ENCODE results near the gene ANKRD11.

The ANKRD11 gene

DNA sequence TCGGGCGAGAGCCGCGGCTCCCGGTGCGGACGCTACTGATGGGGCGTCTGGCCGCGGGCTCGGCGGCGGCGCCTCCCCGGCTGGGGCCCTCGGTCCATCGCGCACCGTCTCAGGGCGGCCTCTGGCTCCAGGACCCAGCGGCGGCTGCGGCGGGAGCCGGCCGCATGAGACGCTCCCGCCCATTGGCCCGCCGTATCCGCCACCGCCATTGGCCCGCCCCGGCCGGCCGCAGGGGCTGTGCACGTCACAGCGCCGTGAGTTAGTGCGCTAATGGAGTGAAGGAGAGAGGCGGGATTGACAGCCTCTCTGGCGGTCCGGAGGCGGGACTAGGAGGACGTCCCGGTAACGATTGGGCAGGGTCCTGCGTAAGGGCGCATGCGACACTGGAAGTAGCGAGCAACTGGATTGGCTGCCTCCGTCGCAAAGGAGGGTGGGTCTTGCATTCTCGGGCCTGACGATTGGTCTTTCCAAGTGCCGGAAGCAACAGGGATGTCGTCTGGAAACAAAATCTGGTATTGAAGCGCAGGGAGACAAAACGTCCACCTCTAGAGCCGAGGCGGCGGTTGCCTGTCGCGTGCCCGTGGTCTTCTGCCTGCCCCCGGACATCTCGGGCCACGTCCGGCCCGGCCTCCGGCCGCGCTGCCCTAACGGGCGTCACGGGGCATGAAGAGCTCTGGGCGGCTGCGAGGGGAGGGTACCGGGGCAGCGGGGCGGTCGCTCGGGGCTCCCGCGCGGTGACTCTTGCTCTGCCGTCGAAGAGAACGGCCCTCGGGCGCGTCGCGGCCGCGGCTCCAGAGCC is at the start of gene ANKRD11:
TSS of gene ANKRD11 (minus strand) at position 123 of the 799 bp plus-strand sequence. CDS start 173,542 bp downstream, outside the sequence.
- peak; percentile 100 for DNase-seq (ENCODE audit: low read depth)

DNA sequence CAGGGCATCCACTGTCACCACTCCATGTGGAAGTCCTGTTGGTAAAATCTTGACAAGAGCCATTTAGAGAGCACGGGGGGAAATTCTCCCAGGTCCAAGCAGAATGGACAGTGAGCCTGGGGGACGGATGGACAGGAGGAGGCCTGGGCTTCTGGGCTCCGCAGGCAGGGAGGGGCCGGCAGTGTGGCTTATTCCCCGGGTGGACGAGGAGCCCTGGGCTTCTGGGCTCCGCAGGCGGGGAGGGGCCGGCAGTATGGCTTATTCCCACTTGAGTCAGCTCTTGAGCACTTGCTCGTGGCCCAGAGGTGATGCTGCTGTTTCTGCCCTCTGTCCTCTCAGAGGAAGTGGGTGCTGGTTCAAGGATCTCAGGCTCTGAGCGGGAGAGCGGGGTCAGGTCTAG is 47.9 kb upstream of the ANKRD11 start:
- no peak for DNase-seq (ENCODE audit: low read depth)

DNA sequence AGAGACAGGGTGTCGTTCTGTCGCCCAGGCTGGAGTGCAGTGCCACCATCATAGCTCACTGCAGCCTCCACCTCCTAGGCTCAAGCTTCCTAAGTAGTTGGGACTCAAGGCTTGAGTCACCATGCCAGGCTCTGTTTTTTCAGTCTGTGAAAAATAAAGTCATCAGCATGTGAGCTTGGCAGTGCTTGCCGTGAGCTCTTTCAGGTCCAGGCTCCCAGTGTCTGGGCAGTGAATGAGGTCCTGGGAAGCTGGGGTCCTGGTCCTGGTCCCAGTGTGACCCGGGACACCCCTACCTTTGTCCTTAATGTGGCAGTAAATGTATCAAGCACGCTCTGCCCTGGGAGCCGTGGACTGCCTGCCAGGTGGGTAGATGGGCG is 47.2 kb upstream of the ANKRD11 start:
- DNase-seq (ENCODE audit: low read depth) = no peak

DNA sequence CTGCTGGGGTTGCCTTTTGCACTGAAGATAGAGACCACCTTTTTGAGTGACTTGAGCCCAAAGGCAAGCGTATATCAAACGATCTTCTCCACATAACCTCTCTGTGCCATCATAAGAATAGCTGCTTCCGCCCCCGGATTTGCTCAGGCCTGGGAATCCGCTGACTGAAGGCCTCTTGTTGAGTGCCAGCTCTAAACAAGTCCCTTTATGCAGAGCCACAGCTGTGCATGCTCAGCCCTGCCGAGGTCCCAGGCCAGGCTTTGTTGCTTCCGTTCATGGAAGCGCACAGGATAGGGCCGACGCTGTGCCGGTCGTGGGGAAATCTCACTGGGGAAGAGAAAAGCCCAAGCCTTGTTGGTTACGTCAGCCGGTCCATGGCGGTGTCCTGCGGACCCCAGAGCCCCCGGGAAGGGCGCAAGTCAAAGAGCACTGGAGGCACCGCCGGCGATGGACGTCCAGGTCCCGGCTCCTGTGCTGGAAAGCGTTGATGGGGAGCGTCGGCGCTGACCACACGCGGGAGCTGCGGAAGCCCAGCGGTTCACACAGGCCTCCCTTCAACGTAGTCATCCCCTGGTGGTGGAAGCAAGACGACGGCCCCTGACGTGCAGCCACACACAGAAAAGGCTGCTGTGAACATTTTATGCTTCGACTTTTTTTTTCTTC is 46.7 kb upstream of the ANKRD11 start:
- DNase-seq (ENCODE audit: low read depth) = no peak

DNA sequence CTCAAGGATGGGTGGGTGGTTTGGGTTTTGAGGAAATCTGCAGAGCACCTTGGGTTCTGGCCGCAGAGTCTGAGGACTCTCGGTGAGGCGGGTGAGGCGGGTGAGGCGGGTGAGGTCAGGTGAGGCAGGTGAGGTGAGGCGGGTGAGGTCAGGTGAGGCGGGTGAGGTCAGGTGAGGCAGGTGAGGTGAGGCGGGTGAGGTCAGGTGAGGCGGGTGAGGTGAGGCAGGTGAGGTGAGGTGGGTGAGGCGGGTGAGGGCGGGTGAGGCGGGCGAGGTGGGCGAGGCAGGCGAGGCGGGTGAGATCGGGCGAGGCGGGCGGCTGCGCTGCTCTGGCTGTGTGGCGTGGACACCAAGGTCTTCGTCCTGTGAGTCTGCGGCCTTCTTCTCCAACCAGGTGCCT is 46.0 kb upstream of the ANKRD11 start:
- DNase-seq (ENCODE audit: low read depth) = no peak

DNA sequence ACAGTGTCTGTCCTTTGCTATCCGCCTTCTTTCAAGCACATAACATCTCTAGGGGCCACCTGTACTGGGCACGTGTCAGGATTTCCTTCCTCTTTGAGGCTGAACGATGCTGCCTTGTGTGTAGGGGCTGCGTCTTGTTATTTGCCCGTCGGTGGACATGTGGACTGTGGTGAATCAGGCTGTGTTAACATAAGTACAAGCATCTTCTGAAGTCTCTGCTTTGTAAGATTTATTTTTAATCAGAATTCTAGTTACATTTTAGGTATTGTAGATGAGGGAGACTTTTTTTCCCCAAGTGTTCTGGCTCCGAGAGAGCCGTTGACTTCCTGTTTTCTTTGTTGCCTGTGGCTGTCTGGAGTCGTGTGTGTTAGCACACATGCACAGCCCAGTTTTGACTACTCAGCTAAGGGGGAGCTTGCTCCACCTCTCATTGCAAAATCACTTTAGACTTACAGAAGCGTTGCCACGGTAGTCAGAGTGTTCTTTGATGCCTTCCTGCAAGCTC is 43.9 kb upstream of the ANKRD11 start:
- DNase-seq (ENCODE audit: low read depth) = peak; percentile 12

DNA sequence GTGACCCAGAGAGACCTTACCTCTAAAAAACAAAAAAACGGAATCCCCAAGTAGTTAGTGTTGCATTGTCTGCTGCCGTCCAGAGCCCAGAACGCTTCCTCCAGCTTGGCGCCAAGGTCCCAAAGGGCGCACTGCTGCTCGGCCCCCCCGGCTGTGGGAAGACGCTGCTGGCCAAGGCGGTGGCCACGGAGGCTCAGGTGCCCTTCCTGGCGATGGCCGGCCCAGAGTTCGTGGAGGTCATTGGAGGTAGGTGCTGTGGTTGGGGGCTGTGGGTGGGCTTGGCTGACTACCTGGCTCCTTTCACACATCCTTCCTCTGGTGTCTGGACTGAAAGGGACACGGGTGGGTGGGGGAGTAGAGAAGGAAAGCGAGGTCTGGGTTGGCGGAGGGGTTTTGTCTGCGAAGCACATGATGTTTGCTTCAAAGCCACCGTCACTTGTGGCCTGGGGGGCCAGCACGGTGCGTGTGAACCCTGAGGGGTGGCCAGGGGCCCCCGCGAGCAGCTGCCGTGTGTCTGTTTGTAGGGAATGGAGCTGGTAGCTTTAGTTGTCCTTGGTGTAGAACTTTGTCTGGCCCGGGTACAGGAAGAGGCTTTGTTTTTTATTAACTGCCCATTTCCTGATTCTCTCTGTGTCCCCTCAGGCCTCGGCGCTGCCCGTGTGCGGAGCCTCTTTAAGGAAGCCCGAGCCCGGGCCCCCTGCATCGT is 41.6 kb upstream of the ANKRD11 start:
- no peak for DNase-seq (ENCODE audit: low read depth)

DNA sequence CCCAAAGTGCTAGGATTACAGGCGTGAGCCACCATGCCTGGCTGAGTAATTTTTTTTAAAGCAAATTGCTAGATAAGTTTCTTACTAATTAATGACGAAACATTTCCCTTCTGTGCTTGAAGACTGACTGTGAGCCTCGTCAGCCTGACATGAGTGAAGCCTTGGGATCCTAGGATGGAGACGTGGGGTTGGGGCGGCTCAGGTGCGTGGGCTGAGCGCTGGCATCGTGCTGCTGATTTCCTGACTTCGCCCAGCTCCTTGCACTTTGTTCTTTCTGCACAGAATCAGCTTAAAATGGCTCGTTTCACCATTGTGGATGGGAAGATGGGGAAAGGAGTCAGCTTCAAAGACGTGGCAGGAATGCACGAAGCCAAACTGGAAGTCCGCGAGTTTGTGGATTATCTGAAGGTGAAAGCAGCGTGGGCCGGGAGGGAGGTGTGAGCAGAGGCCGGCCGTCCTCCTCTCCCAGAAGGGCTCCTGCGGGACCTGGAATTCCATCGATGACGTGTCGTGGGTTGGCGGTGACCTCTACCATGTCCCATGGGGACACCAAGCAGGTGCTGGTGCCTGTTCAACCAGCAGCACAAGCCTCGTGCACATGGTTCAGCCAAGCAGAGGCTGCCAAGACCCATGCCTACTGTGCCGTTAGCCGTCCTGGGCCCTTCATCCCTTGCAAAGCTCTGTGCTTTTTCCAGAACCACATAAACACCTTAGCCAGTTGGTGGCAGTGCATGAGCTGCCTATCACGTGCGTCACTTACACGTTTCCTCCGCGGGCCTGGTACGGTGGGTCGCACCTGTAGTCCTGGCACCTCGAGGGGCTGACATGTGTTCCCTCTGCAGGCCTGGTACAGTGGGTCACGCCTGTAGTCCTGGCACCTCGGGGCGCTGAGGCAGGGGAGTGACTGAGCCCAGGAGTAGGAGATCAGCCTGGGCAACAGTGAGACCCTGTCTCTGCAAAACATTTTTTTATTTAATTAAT is 40.3 kb upstream of the ANKRD11 start:
- DNase-seq (ENCODE audit: low read depth) = no peak

DNA sequence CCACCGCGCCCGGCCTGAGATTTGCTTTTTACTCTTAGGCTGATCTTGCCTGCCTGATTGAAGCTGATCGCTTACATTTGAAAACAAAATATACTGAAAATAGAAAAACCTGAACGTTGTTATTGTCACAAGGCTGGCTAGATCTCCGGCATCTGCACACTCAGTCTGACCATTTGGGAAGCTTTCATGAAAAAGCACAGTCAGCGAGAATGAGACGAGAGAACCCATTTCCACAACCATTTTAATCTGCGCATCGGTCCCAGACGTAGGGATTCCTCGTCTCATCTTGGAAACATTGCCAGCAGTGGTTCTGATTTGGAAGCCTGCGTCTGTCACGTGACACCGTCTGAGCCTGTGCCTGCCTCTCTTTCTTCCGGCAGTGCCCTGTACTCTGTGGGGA is 38.7 kb upstream of the ANKRD11 start:
- no peak for DNase-seq (ENCODE audit: low read depth)

DNA sequence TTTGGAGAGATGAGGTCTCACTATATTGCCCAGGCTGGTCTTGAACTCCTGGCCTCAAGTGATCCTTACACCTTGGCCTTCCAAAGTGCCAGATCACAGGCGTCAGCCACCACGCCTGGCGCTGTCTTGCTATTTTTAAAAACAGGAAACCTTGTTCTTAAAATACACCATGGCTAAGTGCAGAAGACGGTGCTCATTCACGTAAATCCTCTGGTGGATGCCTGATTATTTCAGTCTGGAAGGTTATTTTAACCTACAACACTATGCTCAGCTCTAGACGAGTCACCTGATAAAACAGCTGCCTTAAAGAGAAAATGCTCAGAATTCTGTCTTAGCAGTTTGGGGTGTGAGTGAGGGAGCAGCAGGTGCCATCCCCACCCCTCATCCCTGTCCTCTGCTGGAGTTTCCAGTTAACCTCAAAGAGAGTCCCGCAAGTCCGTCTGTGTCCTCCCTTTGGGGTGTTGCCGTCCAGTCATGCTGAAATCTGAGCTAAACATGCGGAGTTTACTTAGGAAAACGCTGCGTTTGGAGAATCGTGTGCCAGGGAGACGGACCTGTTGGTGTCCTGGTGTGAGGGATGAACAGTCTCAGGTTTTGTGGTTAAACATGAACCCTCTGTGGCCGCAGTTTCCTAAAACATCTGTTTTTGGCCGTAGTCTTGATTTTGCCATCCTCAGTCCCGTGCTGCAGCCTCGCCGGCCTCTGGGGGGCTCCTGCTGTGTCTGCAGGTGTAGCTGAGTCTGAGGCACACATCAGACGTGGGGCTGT is 35.0 kb upstream of the ANKRD11 start:
- DNase-seq (ENCODE audit: low read depth) = no peak

DNA sequence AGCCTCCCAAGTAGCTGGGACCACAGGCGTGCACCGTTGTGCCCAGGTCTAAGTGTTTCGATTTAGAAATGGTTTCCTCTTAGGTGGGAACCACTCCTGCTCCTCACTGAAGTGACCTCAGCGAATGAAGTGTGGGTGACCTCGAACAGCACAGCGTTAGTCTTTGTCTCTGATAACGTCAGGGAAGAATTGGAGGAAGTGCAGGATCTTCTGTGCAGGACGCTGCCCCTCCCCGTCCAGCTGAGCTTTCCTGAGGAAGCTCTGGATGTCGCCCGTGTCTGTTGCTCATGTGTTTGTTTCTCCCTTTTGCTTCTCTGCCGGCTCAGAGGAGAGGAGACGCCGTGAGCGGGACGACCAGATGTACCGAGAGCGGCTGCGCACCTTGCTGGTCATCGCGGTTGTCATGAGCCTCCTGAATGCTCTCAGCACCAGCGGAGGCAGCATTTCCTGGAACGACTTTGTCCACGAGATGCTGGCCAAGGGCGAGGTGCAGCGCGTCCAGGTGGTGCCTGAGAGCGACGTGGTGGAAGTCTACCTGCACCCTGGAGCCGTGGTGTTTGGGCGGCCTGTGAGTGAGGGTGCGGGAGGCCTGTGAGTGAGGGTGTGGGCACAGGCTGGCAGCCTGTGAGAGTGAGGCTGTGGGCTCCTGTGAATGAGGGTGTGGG is 33.5 kb upstream of the ANKRD11 start:
- no peak for DNase-seq (ENCODE audit: low read depth)

DNA sequence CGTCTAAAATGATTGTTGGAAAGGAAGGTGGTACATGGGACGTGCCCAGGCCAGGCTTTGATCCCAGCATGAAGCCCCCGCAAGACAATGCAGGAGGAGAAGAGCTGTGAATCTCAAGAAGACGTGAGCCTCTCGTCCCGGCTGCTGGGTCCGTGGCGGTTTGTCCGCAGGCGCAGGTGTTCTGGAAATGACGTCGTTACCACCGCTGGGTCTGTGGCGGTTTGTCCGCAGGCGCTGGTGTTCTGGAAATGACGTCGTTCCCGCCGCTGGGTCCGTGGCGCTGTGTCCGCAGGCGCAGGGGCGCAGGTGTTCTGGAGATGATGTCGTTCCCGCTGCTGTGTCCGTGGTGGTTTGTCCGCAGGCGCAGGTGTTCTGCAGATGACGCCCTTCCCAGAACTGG is 31.9 kb upstream of the ANKRD11 start:
- DNase-seq (ENCODE audit: low read depth) = no peak

DNA sequence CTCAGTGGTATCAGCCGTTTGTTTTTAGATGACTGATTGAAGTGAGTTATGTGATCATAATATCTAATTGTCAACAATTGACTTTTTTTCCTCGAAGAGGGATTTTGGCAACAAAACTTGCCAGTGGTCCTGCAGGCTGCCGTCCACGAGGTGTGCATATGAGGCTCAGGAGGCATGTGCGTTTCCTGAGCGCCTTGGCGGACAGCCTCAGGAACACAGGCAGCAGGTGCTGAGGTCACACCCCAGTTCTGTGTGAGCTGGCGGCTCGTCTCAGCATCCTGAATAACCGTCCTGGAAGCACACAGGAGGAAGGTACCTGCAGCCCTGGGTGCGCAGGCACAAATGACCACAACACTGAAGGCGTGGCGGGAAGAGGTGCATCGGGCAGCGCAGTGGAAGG is 29.5 kb upstream of the ANKRD11 start:
- no peak for DNase-seq (ENCODE audit: low read depth)

DNA sequence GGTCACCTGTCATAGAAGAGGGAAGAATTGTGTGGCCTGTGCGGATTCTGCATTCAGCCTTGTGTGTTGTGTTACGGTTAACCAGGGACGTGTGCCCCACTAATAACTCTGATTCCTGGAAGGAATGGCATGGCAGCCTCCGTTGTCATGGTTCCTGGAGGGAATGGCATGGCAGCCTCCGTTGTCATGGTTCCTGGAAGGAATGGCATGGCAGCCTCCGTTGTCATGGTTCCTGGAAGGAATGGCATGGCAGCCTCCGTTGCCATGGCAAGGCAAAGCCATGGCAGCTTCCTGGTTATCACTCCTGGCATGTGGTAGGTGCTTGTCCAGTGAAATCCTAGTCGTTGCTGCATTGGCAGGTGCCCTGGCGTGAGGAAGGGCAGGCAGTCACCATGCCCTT is 26.8 kb upstream of the ANKRD11 start:
- no peak for DNase-seq (ENCODE audit: low read depth)

DNA sequence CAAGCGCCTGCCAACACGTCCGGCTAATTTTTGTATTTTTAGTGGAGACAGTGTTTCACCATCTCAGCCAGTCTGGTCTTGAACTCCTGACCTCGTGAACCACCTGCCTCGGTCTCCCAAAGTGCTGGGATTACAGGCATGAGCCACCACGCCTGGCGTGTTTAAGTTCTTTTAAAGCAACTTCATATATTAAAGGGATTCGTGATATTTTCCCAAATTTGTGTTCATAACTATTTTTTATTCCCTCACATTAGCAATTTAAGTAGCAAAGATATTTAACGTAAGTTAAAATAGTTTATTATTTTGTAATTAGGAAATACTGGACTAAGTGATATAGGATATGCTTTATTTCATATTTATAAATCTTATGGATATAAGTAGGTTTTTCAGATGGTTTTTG is 22.1 kb upstream of the ANKRD11 start:
- no peak for DNase-seq (ENCODE audit: low read depth)

DNA sequence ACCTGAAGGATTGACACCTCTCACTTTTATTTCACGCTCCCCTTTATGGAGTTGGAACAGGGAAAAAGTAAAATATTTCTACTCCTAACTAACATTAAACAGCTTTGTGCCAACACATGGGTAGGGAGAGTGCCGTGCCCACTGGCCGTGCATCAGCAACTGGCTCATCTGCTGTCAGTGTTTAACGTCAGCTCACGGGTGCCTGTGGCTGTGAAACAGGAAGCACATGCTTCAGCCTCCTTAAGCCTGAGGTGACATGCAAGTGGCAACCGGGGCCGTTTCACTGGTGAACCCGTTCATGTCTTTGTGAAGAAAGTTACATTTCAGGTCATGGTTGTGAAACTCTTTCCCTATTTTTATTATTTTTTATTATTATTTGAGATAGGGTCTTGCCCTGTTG is 21.0 kb upstream of the ANKRD11 start:
- DNase-seq (ENCODE audit: low read depth) = no peak

DNA sequence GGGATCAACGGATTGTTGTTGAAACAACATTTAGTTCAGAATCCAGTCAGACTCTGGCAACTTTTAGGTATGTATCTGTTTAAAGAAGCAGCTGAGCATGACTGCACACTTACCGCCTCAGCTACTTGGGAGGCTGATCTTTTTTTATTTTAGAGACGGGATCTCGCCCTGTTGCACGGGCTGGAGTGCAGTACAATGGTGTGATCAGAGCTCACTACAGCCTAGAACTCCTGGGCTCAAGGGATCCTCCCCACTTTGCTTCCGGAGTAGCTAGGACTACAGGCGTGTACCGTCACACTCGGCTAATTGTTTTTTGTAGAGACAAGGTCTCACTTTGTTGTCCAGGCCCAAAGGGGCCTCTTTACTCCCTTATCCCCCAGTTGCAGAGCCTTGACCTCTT is 20.2 kb upstream of the ANKRD11 start:
- DNase-seq (ENCODE audit: low read depth) = no peak

DNA sequence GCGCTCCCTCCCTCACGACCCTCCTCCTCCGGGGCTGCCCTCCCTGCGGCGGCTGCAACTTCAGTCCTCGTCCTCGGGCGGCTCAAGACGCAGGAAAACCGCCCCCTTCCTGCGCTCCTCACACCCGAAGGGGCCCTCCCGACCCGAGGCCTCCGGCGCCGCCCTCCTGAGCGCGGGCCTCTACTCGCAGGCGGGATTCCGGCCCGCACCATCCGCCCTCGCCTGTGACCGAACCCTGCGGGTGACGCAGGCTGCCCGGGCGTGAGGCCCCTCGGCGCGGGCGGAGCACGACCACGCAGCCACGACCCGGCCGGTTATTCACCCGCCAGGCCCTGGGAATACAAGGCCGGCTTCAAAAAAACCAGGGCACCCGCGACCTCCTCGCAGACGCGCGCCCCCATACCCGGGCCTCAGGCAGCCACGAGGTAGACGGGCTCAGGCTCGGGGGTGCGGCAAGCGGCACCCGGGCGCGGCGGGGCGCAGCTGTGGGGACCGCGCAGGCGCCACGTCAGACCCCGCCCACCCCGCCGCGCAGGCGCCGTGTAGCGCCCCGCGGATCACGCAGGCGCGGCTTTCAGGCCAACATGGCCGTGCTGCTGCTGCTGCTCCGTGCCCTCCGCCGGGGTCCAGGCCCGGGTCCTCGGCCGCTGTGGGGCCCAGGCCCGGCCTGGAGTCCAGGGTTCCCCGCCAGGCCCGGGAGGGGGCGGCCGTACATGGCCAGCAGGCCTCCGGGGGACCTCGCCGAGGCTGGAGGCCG is 17.7 kb upstream of the ANKRD11 start, which contains the start of gene SPG7:
TSS of gene SPG7 (plus strand) at position 570 of the 757 bp plus-strand sequence. CDS start at position 585, 15 bp downstream.
- peak; percentile 65 for DNase-seq (ENCODE audit: low read depth)

DNA sequence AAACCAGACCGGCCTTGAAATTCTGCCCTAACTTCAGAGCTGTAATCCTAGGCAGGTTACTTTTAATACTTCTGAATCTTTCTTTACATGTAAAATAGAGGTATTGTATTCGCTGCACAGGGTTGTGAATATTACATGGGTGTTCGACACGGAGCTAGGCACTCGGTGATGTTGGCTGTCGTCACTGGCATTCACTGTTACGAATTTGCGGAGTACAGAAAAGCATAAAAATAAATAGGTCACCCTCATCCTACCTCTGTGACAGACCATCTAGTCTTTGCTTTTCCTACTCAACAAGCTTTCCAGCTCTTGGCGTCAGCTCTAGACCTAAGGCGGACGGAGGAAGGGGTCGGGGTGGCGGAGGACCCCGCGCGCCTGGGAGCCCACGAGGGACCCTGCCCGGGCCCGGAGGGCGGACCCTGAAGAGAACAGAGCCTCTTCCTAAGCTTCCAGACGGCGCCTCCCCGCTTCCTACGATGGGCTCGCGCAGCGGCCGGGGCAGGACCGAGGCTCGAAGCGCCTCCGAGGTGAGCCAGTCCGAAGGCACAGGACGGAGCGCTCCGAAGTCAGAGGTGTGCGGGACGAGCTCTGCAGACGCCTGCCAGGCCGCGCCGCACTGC is 17.0 kb upstream of the ANKRD11 start:
- no peak for DNase-seq (ENCODE audit: low read depth)
